GM21528 (cell line): ENCODE measurements around the gene UNC93A.
"Not testable (repeated sequence)": the region's sequence is repeated elsewhere in the genome, so short reads cannot be mapped to it uniquely, and the experiment has no call there.

ENCODE experiments used
- ATAC-seq: cut with Tn5 transposase; IDR thresholded peaks from one replicate; pipeline ENCODE4 v1.9.1; 2021; ENCODE audit warnings: mild to moderate bottlenecking, moderate library complexity; ENCODE audit not compliant: unreplicated experiment, low FRiP score

Gene UNC93A

DNA sequence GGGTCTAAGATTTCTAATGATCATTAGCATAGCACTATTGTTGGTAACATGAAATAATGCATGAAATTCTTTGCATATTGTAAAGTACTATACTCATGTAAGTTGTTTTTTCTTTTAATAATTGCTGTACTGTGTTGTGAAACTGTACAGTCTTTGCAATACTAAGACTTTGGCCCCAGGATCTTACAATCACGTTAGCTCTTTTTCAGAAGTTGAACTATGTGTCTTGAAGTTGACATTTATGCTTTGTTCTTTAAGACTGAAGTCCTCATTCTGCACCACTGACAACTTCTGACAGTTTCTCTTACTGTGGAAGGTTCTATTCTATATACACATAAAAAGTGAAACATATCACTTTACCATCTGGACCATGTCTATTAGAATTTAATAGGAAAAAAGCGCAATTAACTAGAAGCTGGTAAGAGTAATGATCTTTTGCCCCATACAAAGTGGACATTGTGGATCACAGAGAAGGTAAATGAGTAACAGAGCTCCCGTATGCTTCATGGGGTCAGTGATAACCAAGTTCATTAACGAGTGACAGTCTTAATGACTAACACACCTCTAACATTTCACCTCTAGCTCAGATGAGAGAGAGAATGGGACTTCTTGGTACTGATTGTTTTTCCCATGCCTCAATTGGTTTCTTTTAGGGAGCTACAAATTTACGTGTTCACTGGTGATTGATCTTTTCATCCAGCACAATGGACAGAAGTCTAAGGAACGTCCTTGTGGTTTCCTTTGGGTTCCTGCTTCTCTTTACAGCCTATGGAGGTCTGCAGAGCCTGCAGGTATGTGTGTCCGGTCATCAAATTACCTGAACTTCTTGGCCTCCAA, at the start of gene UNC93A:
Gene UNC93A (plus strand): TSS at position 530 of the 837 bp plus-strand sequence. CDS start 175 bp downstream, at position 705.
- ATAC-seq, result no peak

GRCh38 chr6:167241321-167242134, 49.6 kb upstream of the UNC93A start:
- not testable (repeated sequence) for ATAC-seq

DNA sequence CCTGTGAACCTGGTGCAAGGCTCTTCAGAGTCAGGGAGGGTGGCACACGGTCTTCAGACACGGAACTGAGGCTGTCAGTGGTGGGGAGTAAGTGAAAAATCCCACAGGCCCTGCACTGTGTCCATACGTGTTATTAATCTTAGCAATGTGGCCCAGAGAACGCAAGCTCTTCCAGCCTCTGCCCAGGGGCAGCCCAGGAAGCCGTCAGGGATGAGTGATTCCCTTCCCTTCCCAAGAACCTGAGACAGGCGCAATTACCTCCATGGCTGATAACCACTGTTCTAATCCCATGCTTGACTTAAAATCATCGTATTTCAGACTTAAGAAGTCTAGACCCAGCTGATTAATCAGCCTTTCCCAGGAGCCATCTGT, 49.0 kb upstream of the UNC93A start:
- not testable (repeated sequence) for ATAC-seq

GRCh38 chr6:167242511-167243051, 48.5 kb upstream of the UNC93A start:
- ATAC-seq, result not testable (repeated sequence)

GRCh38 chr6:167244064-167244960, 46.8 kb upstream of the UNC93A start:
- ATAC-seq, result no peak

DNA sequence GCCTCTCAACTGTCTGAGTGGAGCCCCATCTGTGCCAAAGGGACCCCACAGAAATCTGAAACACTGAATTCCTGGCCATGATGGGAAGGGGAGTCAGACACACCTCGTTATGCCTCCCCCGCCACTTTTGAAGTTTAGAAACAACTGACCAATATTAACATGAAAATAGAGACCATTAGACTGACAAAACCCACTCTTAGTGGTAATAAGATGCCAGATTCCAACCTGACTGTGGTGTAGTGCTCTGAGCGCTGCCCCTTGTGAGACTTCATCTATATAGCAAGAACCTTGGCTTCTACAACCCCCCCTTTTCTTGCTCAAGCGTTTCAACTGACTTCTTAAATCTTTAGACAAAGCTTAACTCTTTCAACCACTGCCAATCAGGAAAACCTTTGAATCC, 46.1 kb upstream of the UNC93A start:
- no peak for ATAC-seq

GRCh38 chr6:167245591-167245990, 45.5 kb upstream of the UNC93A start:
- ATAC-seq, result no peak

DNA sequence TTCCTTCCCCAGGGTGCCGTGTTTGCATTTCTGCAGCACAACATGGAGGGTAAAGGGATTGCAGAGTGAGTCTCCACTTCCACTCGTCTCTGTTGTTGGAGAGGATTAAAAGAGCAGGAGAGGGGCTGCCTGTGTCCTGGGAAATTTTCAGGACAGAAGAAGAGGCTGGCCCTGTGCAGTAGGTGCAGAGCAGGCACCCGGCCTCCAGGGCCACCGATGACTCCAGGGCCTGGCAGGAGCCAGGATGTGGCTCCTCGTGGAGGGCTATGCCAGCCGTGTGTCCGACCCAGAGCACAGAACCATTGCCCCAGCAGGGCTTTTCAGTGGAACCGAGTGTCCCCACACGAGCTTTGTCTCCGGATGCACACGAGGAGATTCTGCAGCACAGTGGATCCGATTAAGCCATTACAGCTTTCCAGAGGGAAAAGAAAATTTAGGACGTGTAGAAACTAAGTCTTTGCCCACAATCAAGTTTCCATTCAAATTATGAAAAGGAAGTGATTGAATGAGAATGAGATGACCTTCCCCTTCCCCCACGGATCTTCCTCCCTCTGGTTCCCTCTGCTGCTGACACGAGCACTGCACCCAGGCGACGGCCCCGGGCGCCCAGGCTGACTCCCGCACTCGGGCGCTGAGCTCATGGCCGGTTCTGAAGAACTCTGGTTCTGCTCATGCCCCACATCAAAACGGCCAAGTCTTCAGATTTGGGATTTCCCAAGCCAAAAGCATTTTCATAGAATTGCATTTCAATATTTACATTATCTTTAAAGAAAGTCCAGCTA, 43.1 kb upstream of the UNC93A start:
- ATAC-seq, result no peak

DNA sequence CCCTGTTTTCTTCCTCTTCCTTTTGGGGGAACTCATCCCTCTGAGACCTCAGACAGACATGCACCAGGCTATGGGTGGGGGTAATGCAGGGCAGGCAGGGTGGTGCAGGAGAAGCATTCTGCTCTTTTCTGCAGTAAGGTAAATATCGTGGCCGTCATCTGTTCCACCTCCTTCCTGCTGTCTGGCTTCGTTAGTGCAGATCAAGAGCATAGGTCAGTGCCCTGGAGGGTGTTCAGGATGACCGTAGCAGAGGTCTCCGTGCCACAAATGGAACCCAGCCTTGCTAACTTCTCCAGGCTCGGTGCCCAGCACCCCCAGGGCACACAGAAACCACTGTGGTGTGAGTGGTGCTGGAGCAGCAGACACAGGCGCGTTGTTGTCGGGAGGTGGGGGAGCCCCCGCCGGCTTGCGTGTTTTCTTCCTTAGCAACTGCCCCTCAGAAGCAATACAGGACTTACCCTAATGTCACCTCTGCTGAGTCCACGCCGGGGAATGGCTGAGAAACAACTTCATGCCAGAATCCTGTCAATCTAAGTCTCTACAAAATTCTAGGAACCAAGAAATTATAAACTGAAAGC, 42.1 kb upstream of the UNC93A start:
- ATAC-seq, result not testable (repeated sequence)

DNA sequence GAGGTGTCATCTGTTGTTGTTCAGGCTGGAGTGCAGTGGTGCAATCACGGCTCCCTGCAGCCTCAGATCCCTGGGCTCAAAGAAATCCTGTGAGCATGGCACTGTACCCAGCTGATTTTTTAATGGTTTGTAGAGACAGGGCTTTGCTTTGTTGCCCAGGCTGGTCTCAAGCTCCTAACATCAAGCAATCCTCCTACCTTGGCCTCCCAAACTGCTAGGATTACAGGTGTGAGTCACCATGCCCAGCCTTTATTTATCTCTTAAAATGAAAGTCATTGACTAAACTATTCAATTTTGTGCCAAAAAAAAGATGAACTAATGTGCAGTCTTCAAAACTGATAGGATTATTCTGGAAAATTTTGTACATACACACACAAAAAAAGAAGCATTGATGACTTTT, 38.8 kb upstream of the UNC93A start:
- ATAC-seq, result no peak

DNA sequence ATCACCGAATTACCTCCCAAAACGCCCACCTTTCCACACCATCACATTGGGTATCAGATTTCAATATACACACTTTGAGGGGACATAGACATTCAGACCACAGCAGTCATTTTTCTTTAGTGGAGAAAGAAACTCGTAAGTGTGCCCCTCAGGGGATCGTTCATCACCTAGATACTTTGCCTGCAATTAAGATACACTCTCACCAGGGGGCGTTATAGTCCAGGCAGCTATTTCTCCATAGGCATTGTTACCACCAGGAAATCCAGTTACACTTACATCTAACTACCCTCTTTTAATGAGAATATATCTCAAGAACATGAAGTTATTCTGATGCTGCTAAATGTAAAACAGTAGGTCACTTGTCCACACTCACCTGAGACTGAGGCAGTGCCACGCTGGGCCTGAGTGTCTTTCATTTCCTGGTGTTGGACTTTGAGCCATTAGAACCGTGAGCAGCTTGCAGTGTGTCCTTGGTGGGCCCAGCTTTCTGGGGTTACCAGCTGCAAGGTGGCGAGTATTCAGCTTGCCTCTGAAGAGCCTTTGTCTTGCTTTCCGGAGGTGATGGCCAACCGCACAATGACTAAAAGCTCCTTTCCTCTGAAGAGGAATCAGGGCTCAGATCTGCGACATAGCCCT, 35.1 kb upstream of the UNC93A start:
- ATAC-seq, result no peak

GRCh38 chr6:167258646-167259045, 32.5 kb upstream of the UNC93A start:
- no peak for ATAC-seq

DNA sequence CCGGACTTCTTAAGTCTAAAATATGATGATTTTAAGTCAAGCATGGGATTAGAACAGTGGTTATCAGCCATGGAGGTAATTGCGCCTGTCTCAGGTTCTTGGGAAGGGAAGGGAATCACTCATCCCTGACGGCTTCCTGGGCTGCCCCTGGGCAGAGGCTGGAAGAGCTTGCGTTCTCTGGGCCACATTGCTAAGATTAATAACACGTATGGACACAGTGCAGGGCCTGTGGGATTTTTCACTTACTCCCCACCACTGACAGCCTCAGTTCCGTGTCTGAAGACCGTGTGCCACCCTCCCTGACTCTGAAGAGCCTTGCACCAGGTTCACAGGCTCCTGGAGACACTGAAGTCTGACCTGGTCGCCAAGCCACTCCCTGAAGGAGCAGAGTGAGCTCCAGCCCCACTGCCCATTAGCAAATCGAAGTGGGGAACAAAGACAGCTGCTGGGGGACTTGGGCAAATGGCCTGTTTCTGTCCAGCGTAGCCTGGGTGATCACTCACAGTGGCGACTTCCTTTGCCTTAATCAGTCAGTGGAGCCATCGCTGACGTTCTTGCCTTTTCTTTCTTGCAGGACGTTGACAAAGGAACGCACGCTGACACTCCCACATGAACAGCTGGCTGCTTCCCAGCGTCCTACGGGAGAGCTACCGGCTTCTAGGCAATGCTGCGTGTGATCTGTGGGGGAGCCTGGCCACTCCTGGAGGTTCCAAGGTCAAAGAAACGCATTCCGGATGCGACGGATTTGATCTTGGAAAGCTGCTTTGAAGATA, 24.9 kb upstream of the UNC93A start:
- ATAC-seq, result not testable (repeated sequence)

DNA sequence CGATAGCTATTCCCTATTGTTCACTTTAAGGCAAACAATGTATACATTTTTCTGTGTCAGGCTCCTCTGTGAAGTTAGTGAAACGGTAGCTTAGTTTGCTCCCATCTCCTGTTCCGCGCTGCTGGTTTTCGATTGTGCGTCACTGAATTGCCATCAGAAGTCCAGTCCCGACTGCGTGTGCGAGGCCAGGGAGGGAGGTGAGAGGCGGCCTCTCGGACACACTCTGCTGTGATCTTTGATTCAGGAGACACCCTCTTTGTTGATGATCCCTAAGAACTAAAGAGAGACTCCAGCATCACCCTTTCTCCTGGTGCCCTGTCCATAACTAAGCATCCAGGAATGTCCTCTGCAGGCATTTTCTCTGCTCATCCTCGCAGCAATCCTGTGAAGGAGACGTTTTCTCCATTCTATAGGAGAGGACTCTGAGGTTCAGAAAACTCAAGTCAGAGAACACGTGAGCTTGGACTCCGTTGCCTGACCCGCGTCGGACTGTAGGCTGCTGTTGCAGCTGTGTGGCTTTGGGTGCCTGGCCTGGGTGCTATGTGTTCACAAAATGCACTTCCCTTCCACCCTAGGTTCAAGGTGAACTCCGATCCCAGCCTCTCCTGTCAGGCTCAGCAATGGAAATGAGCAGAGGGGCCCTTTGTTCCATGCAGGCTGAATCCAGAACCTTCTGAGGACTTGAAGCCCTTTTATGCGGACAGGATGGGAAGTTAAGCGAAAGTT, 24.1 kb upstream of the UNC93A start:
- ATAC-seq, result no peak

- ATAC-seq, result not testable (repeated sequence)
Measured at GRCh38 chr6:167267556-167267898, 23.6 kb upstream of the UNC93A start.

DNA sequence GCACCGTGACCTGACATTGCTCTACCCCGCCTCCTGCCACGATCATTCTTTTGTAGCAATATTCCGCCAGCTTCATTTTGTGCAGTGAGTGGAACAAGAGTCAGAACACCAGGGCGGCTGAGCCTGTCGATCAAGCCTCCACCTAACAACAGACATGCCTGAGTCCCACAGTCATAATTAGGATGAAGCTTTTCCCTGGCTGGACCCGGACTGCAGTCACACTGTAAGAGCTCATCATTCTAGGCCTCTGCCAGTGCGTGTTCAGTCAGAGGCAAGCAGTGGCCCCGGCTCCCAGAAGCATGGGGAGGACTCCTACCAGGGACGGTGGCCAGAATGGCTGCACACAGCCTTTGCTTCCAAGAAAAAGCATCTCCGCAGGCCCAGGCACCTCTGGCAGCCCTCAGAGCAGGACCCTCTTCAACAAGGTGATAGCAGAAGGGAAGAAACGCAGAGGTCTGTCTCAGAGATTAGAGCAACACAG, 23.2 kb upstream of the UNC93A start:
- no peak for ATAC-seq

GRCh38 chr6:167268683-167269280, 22.3 kb upstream of the UNC93A start:
- no peak for ATAC-seq
